Neutrophil (primary cell): ENCODE measurements around the gene TRIM8.

Source experiments
- H3K27ac ChIP-seq: fragments of 200-600 bp; sonication (generic); 2 replicates; pipeline ENCODE4 v1.5.1; 2016; ENCODE audit warnings: mild to moderate bottlenecking, moderate library complexity
- H3K27me3 ChIP-seq: fragments of 200-600 bp; sonication (generic); 2 replicates; pipeline ENCODE4 v1.6.0; 2016; ENCODE audit warnings: mild to moderate bottlenecking
- H3K36me3 ChIP-seq: fragments of 200-600 bp; sonication (generic); 2 replicates; pipeline ENCODE4 v1.5.1; 2017
- H3K4me1 ChIP-seq, 2 experiments: fragments of 200-600 bp in 1 of 2; sonication (generic) in 1 of 2; 1 replicate in 1 of 2; 2 replicates in 1 of 2; pipeline versions ENCODE4 v1.5.1 to v1.6.1; 2013 to 2016; ENCODE audit warnings: low read depth in 1 of 2, low read length in 1 of 2, mild to moderate bottlenecking in 1 of 2, moderate library complexity in 1 of 2; ENCODE audit not compliant: control insufficient read depth in 1 of 2, insufficient read depth in 1 of 2
- H3K4me3 ChIP-seq, 2 experiments: fragments of 200-600 bp in 1 of 2; sonication (generic) in 1 of 2; 1 replicate in 1 of 2; 2 replicates in 1 of 2; pipeline ENCODE4 v1.5.1; 2013 to 2016; ENCODE audit warnings: low read depth in 1 of 2, low read length in 1 of 2, mild to moderate bottlenecking in 1 of 2, moderate library complexity in 1 of 2
- H3K9me3 ChIP-seq: fragments of 200-600 bp; sonication (generic); 2 replicates; pipeline ENCODE4 v1.5.1; 2016
- CTCF ChIP-seq: fragments of 200-600 bp; sonication (generic); IDR thresholded peaks from 2 replicates; pipeline ENCODE4 v1.5.1; 2016; ENCODE audit warnings: antibody characterized with exemption

Gene TRIM8

GRCh38 chr10:102615361-102615760, 28.9 kb upstream of the TRIM8 start:
- no peaks in the 10 kb centered on the region for H3K27me3 ChIP-seq
- no peak overlapping the region for H3K27ac ChIP-seq
- no peaks in the 10 kb centered on the region for H3K9me3 ChIP-seq
- H3K4me3 ChIP-seq = no peak overlapping the region
- H3K36me3 ChIP-seq = peaks cover 40% of the 10 kb centered on the region
- H3K4me1 ChIP-seq = peaks cover 0 to 5% of the 10 kb centered on the region in 2 experiments
- peak; percentile 9 for TF ChIP-seq CTCF

DNA sequence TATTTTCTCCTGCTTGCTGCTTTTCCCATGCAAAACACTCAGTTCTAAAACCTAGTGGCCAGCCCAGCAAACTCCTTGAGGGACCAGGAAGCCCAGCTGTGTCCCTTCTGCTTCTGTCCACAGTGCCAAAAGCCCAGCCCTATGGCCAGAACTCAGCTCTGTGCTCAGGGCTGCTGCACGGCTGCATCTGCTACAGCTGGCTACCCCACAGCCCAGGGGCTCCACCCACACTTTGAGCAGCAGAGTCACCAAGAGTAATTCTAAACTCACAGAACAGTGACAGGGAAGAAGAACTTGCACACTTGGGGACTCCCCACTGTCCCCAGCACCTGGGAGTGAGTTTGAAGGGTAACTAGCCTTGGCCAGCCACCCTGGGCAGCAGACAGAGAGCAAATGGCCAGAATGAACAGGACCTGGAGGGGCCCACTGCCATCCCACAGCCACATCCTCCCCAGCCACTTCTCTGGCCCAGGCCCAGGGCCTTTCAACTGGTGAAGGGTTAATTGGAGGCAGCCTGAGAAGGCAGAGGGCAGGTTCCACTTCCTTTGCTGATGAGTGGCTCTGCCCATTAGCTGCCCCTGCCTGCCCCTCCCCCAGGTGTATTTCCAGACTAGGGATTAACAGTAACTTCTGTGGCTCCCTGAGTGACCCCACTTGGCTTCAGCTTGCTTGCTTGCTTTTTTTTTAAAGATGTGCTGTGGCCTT, 28.1 kb upstream of the TRIM8 start:
- no peaks in the 10 kb centered on the region for H3K9me3 ChIP-seq
- no peak overlapping the region for H3K4me3 ChIP-seq
- peaks cover 0 to 5% of the 10 kb centered on the region in 2 experiments for H3K4me1 ChIP-seq
- peaks cover 48% of the 10 kb centered on the region for H3K36me3 ChIP-seq
- H3K27ac ChIP-seq = no peak overlapping the region
- no peaks in the 10 kb centered on the region for H3K27me3 ChIP-seq
- no peak for TF ChIP-seq CTCF

DNA sequence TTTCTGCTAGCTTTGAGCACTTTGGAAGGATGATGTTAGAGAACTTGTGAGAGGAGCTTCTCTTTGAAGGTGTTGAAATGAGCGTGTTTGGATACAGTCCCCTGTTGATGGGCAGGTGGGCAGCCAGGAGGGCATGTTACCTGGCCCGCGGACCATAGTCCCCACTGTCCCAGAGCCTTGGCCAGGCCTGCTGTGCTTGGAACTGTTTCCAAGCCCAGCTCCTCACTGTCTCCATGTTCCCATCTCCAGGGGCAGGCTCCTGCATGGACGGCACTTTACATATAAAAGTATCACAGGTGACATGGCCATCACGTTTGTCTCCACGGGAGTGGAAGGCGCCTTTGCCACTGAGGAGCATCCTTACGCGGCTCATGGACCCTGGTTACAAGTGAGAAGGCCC, 27.2 kb upstream of the TRIM8 start:
- H3K4me1 ChIP-seq = peaks cover 0 to 5% of the 10 kb centered on the region in 2 experiments
- peaks cover 48% of the 10 kb centered on the region for H3K36me3 ChIP-seq
- no peaks in the 10 kb centered on the region for H3K27me3 ChIP-seq
- no peak overlapping the region for H3K27ac ChIP-seq
- H3K4me3 ChIP-seq = no peak overlapping the region
- no peaks in the 10 kb centered on the region for H3K9me3 ChIP-seq
- no peak for TF ChIP-seq CTCF

DNA sequence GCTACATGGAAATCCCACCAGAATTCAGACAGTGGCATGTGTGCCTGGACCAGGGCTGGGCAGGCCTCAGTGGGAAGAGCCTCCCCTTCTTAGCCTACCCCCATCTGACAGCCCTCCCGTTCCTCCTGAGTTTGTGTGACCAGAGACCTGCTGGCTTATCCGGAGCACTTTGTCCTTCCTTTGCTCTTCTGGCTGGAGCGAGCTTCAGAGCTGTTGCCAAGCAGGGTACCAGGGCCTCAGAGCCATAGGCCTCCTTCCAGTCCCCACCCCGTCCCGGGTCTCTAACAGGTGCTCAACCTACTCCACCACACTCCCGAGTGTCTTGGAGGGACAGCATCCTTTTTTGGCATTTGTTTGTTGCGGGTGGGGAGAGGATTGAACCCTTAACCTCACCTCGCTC, 26.5 kb upstream of the TRIM8 start:
- H3K27ac ChIP-seq = no peak overlapping the region
- H3K4me1 ChIP-seq = peaks cover 0 to 3% of the 10 kb centered on the region in 2 experiments
- no peaks in the 10 kb centered on the region for H3K9me3 ChIP-seq
- no peaks in the 10 kb centered on the region for H3K27me3 ChIP-seq
- peaks cover 48% of the 10 kb centered on the region for H3K36me3 ChIP-seq
- TF ChIP-seq CTCF = no peak
- H3K4me3 ChIP-seq = no peak overlapping the region

- no peak overlapping the region for H3K27ac ChIP-seq
- no peaks in the 10 kb centered on the region for H3K27me3 ChIP-seq
- H3K4me1 ChIP-seq = no peaks in the 10 kb centered on the region
- no peak overlapping the region for H3K4me3 ChIP-seq
- no peaks in the 10 kb centered on the region for H3K9me3 ChIP-seq
- no peak for TF ChIP-seq CTCF
- peaks cover 48% of the 10 kb centered on the region for H3K36me3 ChIP-seq
Measured at GRCh38 chr10:102619281-102619981, 24.8 kb upstream of the TRIM8 start.
